GM19099 (cell line): ENCODE data around the gene UNC79.

ENCODE experiments used
- POLR2A ChIP-seq: IDR thresholded peaks from 3 replicates; pipeline ENCODE4 v1.6.1; 2011; ENCODE audit warnings: low read depth; ENCODE audit not compliant: insufficient read length; ENCODE audit errors: extremely low read depth

Gene UNC79

GRCh38 chr14:93430315-93431035, at the start of gene UNC79:
UNC79 (plus strand) TSS chr14:93430939; CDS start chr14:93431030, 91 bp downstream.
- TF ChIP-seq POLR2A, result no peak

GRCh38 chr14:93381644-93382043, 49.1 kb upstream of the UNC79 start:
- no peak for TF ChIP-seq POLR2A

DNA sequence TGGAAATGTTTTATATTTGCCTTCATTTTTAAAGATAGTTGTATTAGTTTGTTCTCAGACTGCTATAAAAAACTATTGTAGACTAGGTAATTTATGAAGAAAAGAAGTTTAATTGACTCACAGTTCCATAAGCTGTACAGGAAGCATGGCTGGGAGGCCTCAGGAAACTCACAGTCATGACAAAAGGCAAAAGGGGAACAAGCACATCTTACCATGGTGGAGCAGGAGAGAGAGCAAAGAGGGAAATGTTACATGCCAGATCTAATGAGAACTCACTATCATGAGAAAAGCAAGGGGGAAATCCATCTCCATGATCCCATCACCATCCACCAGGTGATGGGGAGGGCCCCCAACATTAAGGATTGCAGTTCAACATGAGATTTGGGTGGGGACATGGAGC, 35.5 kb upstream of the UNC79 start:
- TF ChIP-seq POLR2A, result no peak

DNA sequence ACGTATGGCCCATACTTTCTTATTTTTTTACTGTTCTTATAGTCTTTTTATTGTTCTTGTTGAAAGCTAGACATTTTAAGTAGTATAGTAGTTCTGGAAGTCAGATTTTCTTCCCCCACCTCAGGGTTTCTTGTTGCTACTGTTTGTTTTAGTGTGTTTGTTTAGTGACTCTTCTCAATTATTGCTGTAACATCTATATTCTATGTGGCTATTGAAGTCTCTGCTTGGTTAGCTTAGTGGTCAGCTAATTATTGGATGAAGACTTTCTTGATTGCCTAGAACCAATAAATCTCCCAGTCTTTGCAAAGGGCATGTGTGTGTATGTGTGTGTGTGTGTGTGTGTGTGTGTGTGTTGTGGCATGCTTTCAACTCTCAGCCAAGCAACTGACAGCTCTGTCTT, 34.3 kb upstream of the UNC79 start:
- TF ChIP-seq POLR2A, result no peak

GRCh38 chr14:93398491-93398890, 32.2 kb upstream of the UNC79 start:
- no peak for TF ChIP-seq POLR2A

- no peak for TF ChIP-seq POLR2A
Observed at GRCh38 chr14:93402951-93403350, 27.8 kb upstream of the UNC79 start.

DNA sequence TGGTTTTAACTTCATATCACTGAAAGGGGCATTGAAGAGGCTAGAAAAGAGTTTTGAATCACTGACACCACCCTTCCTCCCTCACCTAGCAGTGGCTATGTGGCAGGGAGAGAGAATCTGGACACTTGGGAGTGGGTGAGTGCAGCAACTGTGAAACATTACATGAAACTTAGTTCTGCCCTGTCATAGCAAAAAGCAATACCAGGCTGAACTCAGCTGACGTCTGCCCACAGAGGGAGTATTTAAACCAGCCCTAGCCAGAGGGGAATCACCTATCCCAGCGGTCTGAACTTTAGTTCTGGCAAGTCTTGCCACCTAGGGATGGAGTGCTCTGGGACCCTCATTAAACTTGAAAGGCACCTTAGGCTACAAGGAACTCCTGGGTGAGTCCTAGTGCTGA, 20.7 kb upstream of the UNC79 start:
- no peak for TF ChIP-seq POLR2A

GRCh38 chr14:93410893-93411292, 19.8 kb upstream of the UNC79 start:
- no peak for TF ChIP-seq POLR2A

- TF ChIP-seq POLR2A, result no peak
Observed at GRCh38 chr14:93426750-93427149, 4.0 kb upstream of the UNC79 start.

DNA sequence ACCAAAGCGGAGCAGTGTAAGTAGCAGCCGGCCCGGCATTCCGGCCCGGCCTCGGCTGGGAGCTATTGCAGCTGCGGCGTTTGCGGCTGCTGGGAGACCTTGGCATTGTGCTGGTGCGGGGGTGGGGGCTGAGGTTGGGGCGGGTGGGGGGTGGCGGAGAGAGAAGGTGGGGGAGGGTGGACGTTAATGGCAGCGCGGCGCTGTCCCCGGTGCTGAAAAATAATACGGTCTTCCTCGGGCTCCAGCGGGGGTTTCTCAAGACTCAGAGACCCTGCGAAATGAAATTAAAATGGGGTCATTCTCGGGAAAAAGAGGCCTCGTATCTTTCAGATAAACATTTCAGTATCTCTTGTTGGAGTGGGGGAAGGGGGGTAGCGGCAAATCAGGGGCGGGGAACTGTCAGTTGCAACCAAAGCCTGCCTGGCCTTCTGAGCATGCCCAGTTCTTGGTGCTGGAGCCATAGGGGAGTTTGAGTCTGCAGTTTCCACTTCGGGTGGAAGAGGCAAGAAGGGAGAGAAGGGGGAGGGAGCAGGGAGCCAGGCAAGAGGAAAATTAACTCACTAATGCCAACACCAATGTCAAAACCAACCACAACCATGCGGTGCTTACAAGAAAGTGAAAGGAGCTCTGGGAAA, 414 bp downstream of the UNC79 start:
- no peak for TF ChIP-seq POLR2A

- no peak for TF ChIP-seq POLR2A
Observed at GRCh38 chr14:93454224-93454623, 23.5 kb downstream of the UNC79 start.

DNA sequence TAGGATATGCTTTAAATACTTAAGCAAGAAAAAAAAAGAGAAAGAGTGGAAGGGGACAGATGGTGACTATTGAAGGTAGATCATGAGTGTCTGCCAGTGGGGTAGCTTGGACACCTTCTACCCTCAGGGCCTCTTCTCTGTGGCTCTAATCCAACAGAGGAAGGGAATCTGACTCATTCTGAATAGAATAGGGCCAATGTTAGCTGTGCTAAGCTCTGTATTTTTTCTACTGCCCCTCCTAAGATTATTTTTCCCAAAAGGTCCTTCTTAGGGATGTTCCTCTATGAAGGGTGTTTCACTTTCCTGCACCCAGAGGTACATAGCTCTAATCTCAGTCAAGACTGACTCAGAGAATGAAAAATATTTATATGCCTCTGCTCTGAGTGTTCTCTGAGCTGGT, 25.6 kb downstream of the UNC79 start:
- no peak for TF ChIP-seq POLR2A

GRCh38 chr14:93458234-93458633, 27.5 kb downstream of the UNC79 start:
- no peak for TF ChIP-seq POLR2A

DNA sequence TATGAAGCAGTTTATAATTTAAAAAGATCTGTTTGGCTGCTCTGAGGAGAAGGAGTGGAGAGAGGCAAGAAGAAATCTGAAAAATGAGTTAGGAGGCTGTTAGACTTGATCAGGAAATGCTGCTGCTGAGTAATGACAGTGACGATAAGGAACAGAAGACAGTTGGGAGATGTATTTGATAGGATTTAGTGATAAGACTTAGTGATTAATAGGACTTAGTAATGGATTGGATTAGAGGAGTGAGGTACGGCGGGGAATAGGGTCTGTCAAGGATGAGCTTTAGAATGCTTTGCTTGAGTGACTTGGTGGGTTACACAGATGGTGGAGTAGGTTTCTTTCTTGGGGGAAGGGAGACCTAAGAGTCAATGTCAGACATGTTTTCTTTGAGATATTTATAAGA, 31.7 kb downstream of the UNC79 start:
- no peak for TF ChIP-seq POLR2A

DNA sequence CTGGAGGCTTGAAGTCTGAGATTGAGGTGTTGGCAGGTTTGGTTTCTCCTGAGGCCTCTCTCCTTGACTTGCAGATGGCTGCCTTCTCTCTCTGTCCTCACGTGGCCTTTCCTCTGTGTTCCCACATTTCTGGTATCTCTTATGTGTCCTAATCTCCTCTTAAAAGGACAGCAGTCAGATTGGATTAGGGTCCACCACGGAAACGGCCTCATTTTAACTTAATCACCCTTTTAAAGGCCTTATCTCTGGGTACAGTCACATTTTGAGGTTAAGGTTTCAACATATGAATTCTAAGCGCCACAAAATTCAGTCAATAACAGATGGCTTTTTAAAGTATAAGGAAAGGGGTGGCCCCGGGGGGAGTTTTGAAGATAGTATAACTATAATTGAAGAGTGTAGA, 33.5 kb downstream of the UNC79 start:
- no peak for TF ChIP-seq POLR2A

DNA sequence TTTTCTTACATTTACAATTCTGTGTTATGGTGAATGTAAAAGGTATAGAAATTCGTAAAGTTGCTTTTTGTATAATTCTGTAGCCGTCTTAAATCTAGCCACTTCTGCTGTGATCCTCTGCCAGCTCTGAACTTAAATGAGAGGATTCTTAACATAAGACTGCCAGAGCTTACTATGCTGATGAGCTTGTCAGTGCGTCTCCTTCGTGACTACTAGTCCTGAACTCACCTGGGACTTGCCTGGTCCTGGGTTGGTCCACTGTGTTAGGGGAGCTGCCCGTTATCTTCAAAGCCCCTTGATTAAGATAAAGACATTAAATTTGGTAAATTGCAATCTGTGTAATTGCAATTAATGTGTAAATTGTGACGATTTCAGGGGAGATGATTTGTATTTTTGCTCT, 44.7 kb downstream of the UNC79 start:
- TF ChIP-seq POLR2A, result no peak
